Activated B cell treated with CpG ODN at 0.5 μM for 24 hours (primary cell): Measurements from ENCODE around the gene FEM1B. TPM values are rescaled to one million over a fixed set of nuclear protein-coding genes. Genes with fewer than 3 reads are reported as not detected.

Source experiments
- ATAC-seq: fragments of 200-7000 bp; cut with Tn5 transposase; one replicate; pipeline ENCODE4 v1.10.0; 2021; ENCODE audit warnings: low read depth, mild to moderate bottlenecking, moderate library complexity
- CTCF ChIA-PET: fragments of 350-600 bp; sonication (Branson Sonifier 250); formaldehyde crosslinking; loops from one replicate; lab custom pipeline; 2021; ENCODE audit warnings: antibody characterized with exemption; lab: Charles Lee
- POLR2A ChIA-PET: fragments of 350-600 bp; sonication (Branson Sonifier 250); formaldehyde crosslinking; loops from one replicate; lab custom pipeline; 2021; ENCODE audit warnings: antibody characterized with exemption; lab: Charles Lee
- DNase-seq: peaks from one replicate; pipeline ENCODE4 v3.0.0; 2022
- H3K27ac Mint-ChIP-seq: one replicate; pipeline ENCODE4 v1.8.0; 2020; ENCODE audit warnings: mixed read lengths
- H3K27me3 Mint-ChIP-seq: one replicate; pipeline ENCODE4 v1.8.0; 2021; ENCODE audit warnings: mixed read lengths
- H3K36me3 Mint-ChIP-seq: one replicate; pipeline ENCODE4 v1.8.0; 2021; ENCODE audit warnings: low read depth, mixed read lengths
- H3K4me1 Mint-ChIP-seq: one replicate; pipeline ENCODE4 v1.8.0; 2021; ENCODE audit warnings: mixed read lengths
- H3K4me3 Mint-ChIP-seq: one replicate; pipeline ENCODE4 v1.8.0; 2020; ENCODE audit warnings: mild to moderate bottlenecking, mixed read lengths
- H3K9me3 Mint-ChIP-seq: one replicate; pipeline ENCODE4 v1.8.0; 2020; ENCODE audit warnings: mixed read lengths
- CTCF ChIP-seq: fragments of 200-600 bp; IDR thresholded peaks from one replicate; pipeline ENCODE4 v1.8.0; 2022; ENCODE audit warnings: antibody characterized with exemption, mild to moderate bottlenecking
- intact Hi-C: fragments of 100-400 bp; cut with micrococcal nuclease; formaldehyde crosslinking; loops from one replicate; pipeline ENCODE4 v1.15.1; 2024
- total RNA-seq: library from RNA; stranded (reverse); gene quantifications from 2 replicates; pipeline ENCODE4 v1.2.3, GENCODE V29; 2022

The FEM1B gene
- total RNA-seq, 1 donor from 2014 or later: 42.2 TPM

- DNase-seq (no peak), ATAC-seq (no peak)
- ChIA-PET POLR2A (interaction anchor here (0.7 kb wide), 1 partner anchor 1802 kb away, joined by 5 read pairs; no protein-coding TSS in a partner anchor), CTCF (interaction anchor here (1.4 kb wide), 1 partner anchor 11 kb away, joined by 4 read pairs; no protein-coding TSS in a partner anchor)
- Mint-ChIP-seq H3K9me3 (no peaks in the 10 kb centered on the region), H3K27me3 (peaks cover 35% of the 10 kb centered on the region), H3K4me3 (no peak overlapping the region), H3K36me3 (no peaks in the 10 kb centered on the region), H3K4me1 (no peaks in the 10 kb centered on the region), H3K27ac (no peak overlapping the region)
- TF ChIP-seq CTCF: no peak
- intact Hi-C loops: no loop called here
Observed at GRCh38 chr15:68264282-68264681, 13.3 kb upstream of the FEM1B start.

- DNase-seq: no peak
- intact Hi-C loops: no loop called here
- H3K27ac Mint-ChIP-seq: no peak overlapping the region
- H3K4me3 Mint-ChIP-seq: no peak overlapping the region
- TF ChIP-seq CTCF: no peak
- ATAC-seq: no peak
- ChIA-PET CTCF (interaction anchor here (1.4 kb wide), 1 partner anchor 12 kb away, joined by 4 read pairs; no protein-coding TSS in a partner anchor), POLR2A (no interaction called here)
- no peaks in the 10 kb centered on the region for H3K9me3 Mint-ChIP-seq
- peaks cover 35% of the 10 kb centered on the region for H3K27me3 Mint-ChIP-seq
- no peaks in the 10 kb centered on the region for H3K4me1 Mint-ChIP-seq
- H3K36me3 Mint-ChIP-seq: no peaks in the 10 kb centered on the region
Observed at GRCh38 chr15:68265081-68265480, 12.5 kb upstream of the FEM1B start.

- H3K27ac Mint-ChIP-seq: no peak overlapping the region
- H3K36me3 Mint-ChIP-seq: no peaks in the 10 kb centered on the region
- H3K4me3 Mint-ChIP-seq: no peak overlapping the region
- ATAC-seq (no peak), DNase-seq (no peak)
- ChIA-PET CTCF (no interaction called here), POLR2A (no interaction called here)
- intact Hi-C loops: no loop called here
- no peaks in the 10 kb centered on the region for H3K4me1 Mint-ChIP-seq
- no peaks in the 10 kb centered on the region for H3K9me3 Mint-ChIP-seq
- TF ChIP-seq CTCF: no peak
- peaks cover 35% of the 10 kb centered on the region for H3K27me3 Mint-ChIP-seq
Observed at GRCh38 chr15:68265674-68266073, 11.9 kb upstream of the FEM1B start.

- no peaks in the 10 kb centered on the region for H3K4me1 Mint-ChIP-seq
- intact Hi-C loops: no loop called here
- H3K27ac Mint-ChIP-seq: no peak overlapping the region
- no peaks in the 10 kb centered on the region for H3K9me3 Mint-ChIP-seq
- no peak for TF ChIP-seq CTCF
- CTCF ChIA-PET: no interaction called here
- H3K36me3 Mint-ChIP-seq: no peaks in the 10 kb centered on the region
- peaks cover 21% of the 10 kb centered on the region for H3K27me3 Mint-ChIP-seq
- no peak for DNase-seq
- no peak overlapping the region for H3K4me3 Mint-ChIP-seq
- no peak for ATAC-seq
- POLR2A ChIA-PET: no interaction called here
Observed at GRCh38 chr15:68268405-68268804, 9.1 kb upstream of the FEM1B start.

- Mint-ChIP-seq H3K27ac (no peak overlapping the region), H3K27me3 (peaks cover 12% of the 10 kb centered on the region), H3K36me3 (no peaks in the 10 kb centered on the region), H3K4me1 (peaks cover 7% of the 10 kb centered on the region), H3K4me3 (no peak overlapping the region), H3K9me3 (no peaks in the 10 kb centered on the region)
- ChIA-PET CTCF (no interaction called here), POLR2A (no interaction called here)
- ATAC-seq (no peak), DNase-seq (no peak)
- TF ChIP-seq CTCF: no peak
- intact Hi-C loops: loop anchor here (10.0 kb wide), 1 partner anchor 893 kb away; the partner anchor contains the start of gene GLCE
Observed at GRCh38 chr15:68271854-68272471, 5.6 kb upstream of the FEM1B start.
